ENCODE results near the gene RBM6. TPM values are rescaled to one million over a fixed set of nuclear protein-coding genes. Genes with fewer than 3 reads are reported as not detected.

RBM6 gene
- total and polyA plus RNA-seq, 9 of the 15 experiments (the other 6 are each of a cell fraction or from before 2014, with no cell fraction given): 19.9 to 82.2 (median 57.8) TPM

- TF ChIP-seq HINFP (tag; conservative IDR thresholded peaks at IDR 0.05; ENCODE audit: low read depth) (no peak), CBX8 (IDR thresholded peaks at IDR 0.05; ENCODE audit: borderline replicate concordance, extremely low read depth, low read depth, low read length, poor library complexity, severe bottlenecking) (no peak), ARID3A (IDR thresholded peaks at IDR 0.05; ENCODE audit: borderline replicate concordance, low read depth, low read length) (no peak), SP1 (CRISPR knock-in tag; IDR thresholded peaks at IDR 0.05) (peak; percentile 56; the same call in 1 of the 2 replicates), PTRF (tag; IDR thresholded peaks at IDR 0.05) (no peak), CBFA2T2 (conservative IDR thresholded peaks at IDR 0.05) (no peak), XRCC5 (IDR thresholded peaks at IDR 0.05; ENCODE audit: low read depth, low read length) (peak; percentile 22; the same call in 1 of the 2 replicates), USF2 (CRISPR knock-in tag; IDR thresholded peaks at IDR 0.05) (peak; percentile 82), PBX2 (CRISPR knock-in tag; IDR thresholded peaks at IDR 0.05; ENCODE audit: low read depth) (no peak), PBX2 (tag; conservative IDR thresholded peaks at IDR 0.05; ENCODE audit: low read depth) (no peak), HNRNPH1 (optimal IDR thresholded peaks at IDR 0.05; ENCODE audit: low read depth, low read length) (no peak), RBM22 (IDR thresholded peaks at IDR 0.05; ENCODE audit: low read depth, low read length, poor library complexity, severe bottlenecking) (peak; percentile 45), ZNF609 (CRISPR knock-in tag; IDR thresholded peaks at IDR 0.05; ENCODE audit: borderline replicate concordance) (no peak)
Measured at GRCh38 chr3:49939858-49940666, at the start of gene RBM6 (continued).
